GM23338 (cell line): Measurements from ENCODE around the gene ING3. TPM values are rescaled to one million over a fixed set of nuclear protein-coding genes. Genes with fewer than 3 reads are reported as not detected.

Source experiments
- ATAC-seq: fragments of 200-7000 bp; cut with Tn5 transposase; 3 replicates; pipeline ENCODE4 v1.9.1; 2020
- DNase-seq: peaks from one replicate; pipeline ENCODE4 v3.0.0-alpha.2; 2015; ENCODE audit warnings: low spot score
- H2AFZ ChIP-seq: fragments of 200-600 bp; sonication (generic); 2 replicates; pipeline ENCODE4 v1.8.0; 2016; ENCODE audit warnings: antibody characterized with exemption, mild to moderate bottlenecking, moderate library complexity
- H3F3A ChIP-seq: fragments of 200-600 bp; sonication (generic); replicated peaks from 2 replicates; pipeline ENCODE4 v1.8.0; 2017; ENCODE audit warnings: antibody characterized with exemption, mixed run types, low read depth
- H3K27ac ChIP-seq: fragments of 200-600 bp; sonication (generic); 2 replicates; pipeline ENCODE4 v1.6.1; 2016; ENCODE audit warnings: low read depth
- H3K27me3 ChIP-seq: fragments of 200-600 bp; sonication (generic); 2 replicates; pipeline ENCODE4 v1.8.0; 2016; ENCODE audit warnings: mild to moderate bottlenecking, mixed run types, moderate library complexity; ENCODE audit not compliant: insufficient read depth
- H3K36me3 ChIP-seq: fragments of 200-600 bp; sonication (generic); 2 replicates; pipeline ENCODE4 v1.8.0; 2016; ENCODE audit warnings: mild to moderate bottlenecking; ENCODE audit not compliant: insufficient read depth
- H3K4me1 ChIP-seq: fragments of 200-600 bp; sonication (generic); 2 replicates; pipeline ENCODE4 v1.8.0; 2016; ENCODE audit warnings: mild to moderate bottlenecking, moderate library complexity; ENCODE audit not compliant: insufficient read depth
- H3K4me2 ChIP-seq: fragments of 200-600 bp; sonication (generic); 2 replicates; pipeline ENCODE4 v1.7.1; 2017; ENCODE audit warnings: mixed run types
- H3K4me3 ChIP-seq: fragments of 200-600 bp; sonication (generic); 2 replicates; pipeline ENCODE4 v1.6.1; 2016; ENCODE audit warnings: mixed run types
- H3K79me2 ChIP-seq: fragments of 200-600 bp; sonication (generic); replicated peaks from 2 replicates; pipeline ENCODE4 v1.8.0; 2017; ENCODE audit warnings: mild to moderate bottlenecking; ENCODE audit not compliant: insufficient read depth
- H3K9me2 ChIP-seq: fragments of 200-600 bp; sonication (generic); 2 replicates; pipeline ENCODE4 v1.8.0; 2017; ENCODE audit not compliant: insufficient read depth
- H4K20me1 ChIP-seq: fragments of 200-600 bp; sonication (generic); replicated peaks from 2 replicates; pipeline ENCODE4 v1.8.0; 2017; ENCODE audit warnings: mild to moderate bottlenecking; ENCODE audit not compliant: insufficient read depth
- H3K27ac Mint-ChIP-seq: 2 replicates; pipeline ENCODE4 v1.8.0; 2020; ENCODE audit warnings: inconsistent platforms, mild to moderate bottlenecking, moderate library complexity, mixed read lengths
- H3K27me3 Mint-ChIP-seq: 3 replicates; pipeline ENCODE4 v1.8.0; 2022; ENCODE audit warnings: low read depth, mild to moderate bottlenecking, moderate library complexity, mixed read lengths, inconsistent platforms; ENCODE audit not compliant: insufficient read depth, poor library complexity
- H3K36me3 Mint-ChIP-seq: 3 replicates; pipeline ENCODE4 v1.8.0; 2021; ENCODE audit warnings: low read depth, mild to moderate bottlenecking, inconsistent platforms, moderate library complexity, mixed read lengths
- H3K4me1 Mint-ChIP-seq: 3 replicates; pipeline ENCODE4 v1.8.0; 2020; ENCODE audit warnings: mild to moderate bottlenecking, inconsistent platforms, mixed read lengths
- H3K4me3 Mint-ChIP-seq: 3 replicates; pipeline ENCODE4 v1.8.0; 2021; ENCODE audit warnings: moderate library complexity, mild to moderate bottlenecking, inconsistent platforms, mixed read lengths
- H3K9me3 Mint-ChIP-seq: 3 replicates; pipeline ENCODE4 v1.8.0; 2020; ENCODE audit warnings: moderate library complexity, mild to moderate bottlenecking, inconsistent platforms, mixed read lengths
- CREB1 ChIP-seq: fragments of 250-450 bp; sonication (Bioruptor Pico); IDR thresholded peaks from 2 replicates; pipeline ENCODE4 v1.5.0; 2020; ENCODE audit warnings: low read depth, mild to moderate bottlenecking, moderate library complexity
- EZH2 ChIP-seq: fragments of 200-600 bp; sonication (generic); IDR thresholded peaks from one replicate; pipeline ENCODE4 v1.8.0; 2017; ENCODE audit warnings: antibody characterized with exemption, mild to moderate bottlenecking, low read depth; ENCODE audit not compliant: unreplicated experiment
- EZH2phosphoT487 ChIP-seq: fragments of 200-600 bp; sonication (generic); IDR thresholded peaks from one replicate; pipeline ENCODE4 v1.8.1; 2018; ENCODE audit warnings: antibody characterized with exemption; ENCODE audit not compliant: unreplicated experiment
- JUNB ChIP-seq: IDR thresholded peaks from one replicate; pipeline ENCODE4 v1.6.1; 2016; ENCODE audit warnings: antibody characterized with exemption; ENCODE audit not compliant: unreplicated experiment
- NANOG ChIP-seq: IDR thresholded peaks from 2 replicates; pipeline ENCODE4 v1.6.1; 2016; ENCODE audit warnings: antibody characterized with exemption, borderline replicate concordance
- POLR2AphosphoS5 ChIP-seq: IDR thresholded peaks from 2 replicates; pipeline ENCODE4 v1.6.1; 2016; ENCODE audit warnings: antibody characterized with exemption, low read depth
- STAT1 ChIP-seq: IDR thresholded peaks from one replicate; pipeline ENCODE4 v1.6.1; 2016; ENCODE audit warnings: antibody characterized with exemption; ENCODE audit not compliant: unreplicated experiment
- ZNF114 ChIP-seq: fragments of 250-450 bp; sonication (Bioruptor Pico); IDR thresholded peaks from 2 replicates; pipeline ENCODE4 v1.5.0; 2020; ENCODE audit warnings: mild to moderate bottlenecking, moderate library complexity
- ZNF331 ChIP-seq: fragments of 250-450 bp; sonication (Bioruptor Pico); IDR thresholded peaks from 2 replicates; pipeline ENCODE4 v1.5.0; 2020; ENCODE audit warnings: low read depth, mild to moderate bottlenecking, moderate library complexity
- polyA plus RNA-seq: library from polyadenylated mRNA; unstranded; fragments of >200 nt; fragmentation: Nextera tagmentation; extraction: Ambion mirVana; gene quantifications from 2 replicates; pipeline ENCODE4 v1.2.1, GENCODE V29; 2016
- total RNA-seq: library from RNA; depleted of rRNA; stranded (reverse); fragments of >200 nt; shearing (Covaris generic); gene quantifications from 2 replicates; pipeline ENCODE4 v1.2.3, GENCODE V29; 2014
- TF ChIP-seq, protein P1 (sequence below): IDR thresholded peaks from 2 replicates; pipeline ENCODE4 v1.6.1; 2016; ENCODE audit warnings: antibody characterized with exemption
- TF ChIP-seq, protein P2 (sequence below): IDR thresholded peaks from one replicate; pipeline ENCODE4 v1.6.1; 2018; ENCODE audit warnings: antibody characterized with exemption; ENCODE audit not compliant: unreplicated experiment
- TF ChIP-seq, protein P3 (sequence below): fragments of 250-450 bp; sonication (Bioruptor Pico); IDR thresholded peaks from 2 replicates; pipeline ENCODE4 v1.5.0; 2020; ENCODE audit warnings: mild to moderate bottlenecking, moderate library complexity
- TF ChIP-seq, protein P4 (sequence below), 2 experiments: fragments of 200-600 bp in 1 of 2; sonication (generic) in 1 of 2; conservative IDR thresholded peaks; 2 replicates each; pipeline versions ENCODE4 v1.5.1 to v1.6.1; 2016 to 2017; ENCODE audit warnings: antibody characterized with exemption in 2 of 2, low read depth in 2 of 2, mild to moderate bottlenecking in 2 of 2, moderate library complexity in 1 of 2

The ING3 gene
- total and polyA plus RNA-seq, 2 experiments from 2014 or later = 17.8 to 26.2 TPM

DNA sequence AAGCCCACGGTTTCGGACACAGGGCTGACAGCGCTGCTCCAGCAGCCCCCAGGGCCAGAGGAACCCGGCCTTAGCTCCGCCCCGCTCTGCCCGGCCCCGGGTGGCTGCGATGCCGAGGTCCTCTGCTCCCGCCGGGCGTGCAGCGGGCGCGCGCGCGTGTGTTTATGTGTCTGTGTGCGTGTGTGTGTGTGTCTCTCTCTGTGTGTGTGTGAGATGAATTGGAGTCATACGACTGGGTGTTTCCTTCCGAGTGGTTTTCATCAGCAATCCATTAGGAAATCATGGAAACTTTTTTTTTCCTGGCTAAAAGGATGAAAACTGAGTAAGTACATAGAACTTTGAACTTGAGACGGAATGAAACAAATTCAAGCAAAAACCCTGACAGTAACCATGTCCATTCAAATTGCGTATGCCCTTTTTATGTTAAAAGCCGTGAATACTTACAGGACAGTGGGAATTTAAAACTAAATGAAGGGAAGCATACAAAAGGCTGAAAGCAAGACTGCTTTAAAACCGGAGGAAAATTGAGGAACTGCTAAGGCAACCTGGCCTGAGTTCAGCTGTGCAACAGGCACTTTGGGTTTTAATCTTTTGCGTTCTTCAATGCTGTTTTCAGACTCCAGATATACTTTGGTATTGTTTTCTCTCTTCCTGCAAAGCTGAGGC lies 38.1 kb downstream of the ING3 start, which contains the start of gene CPED1:
CPED1 (plus strand) TSS at position 121 of the 666 bp plus-strand sequence. CDS start 911 bp downstream, outside the sequence.
- TF ChIP-seq ZNF114 (CRISPR knock-in tag) (no peak), NANOG (no peak), EZH2phosphoT487 (no peak), JUNB (no peak), ZNF331 (CRISPR knock-in tag) (no peak), POLR2AphosphoS5 (no peak), EZH2 (no peak), STAT1 (no peak), CREB1 (CRISPR knock-in tag) (no peak)
- TF ChIP-seq, protein P1, sequence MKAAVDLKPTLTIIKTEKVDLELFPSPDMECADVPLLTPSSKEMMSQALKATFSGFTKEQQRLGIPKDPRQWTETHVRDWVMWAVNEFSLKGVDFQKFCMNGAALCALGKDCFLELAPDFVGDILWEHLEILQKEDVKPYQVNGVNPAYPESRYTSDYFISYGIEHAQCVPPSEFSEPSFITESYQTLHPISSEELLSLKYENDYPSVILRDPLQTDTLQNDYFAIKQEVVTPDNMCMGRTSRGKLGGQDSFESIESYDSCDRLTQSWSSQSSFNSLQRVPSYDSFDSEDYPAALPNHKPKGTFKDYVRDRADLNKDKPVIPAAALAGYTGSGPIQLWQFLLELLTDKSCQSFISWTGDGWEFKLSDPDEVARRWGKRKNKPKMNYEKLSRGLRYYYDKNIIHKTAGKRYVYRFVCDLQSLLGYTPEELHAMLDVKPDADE = no peak
- TF ChIP-seq, protein P2, sequence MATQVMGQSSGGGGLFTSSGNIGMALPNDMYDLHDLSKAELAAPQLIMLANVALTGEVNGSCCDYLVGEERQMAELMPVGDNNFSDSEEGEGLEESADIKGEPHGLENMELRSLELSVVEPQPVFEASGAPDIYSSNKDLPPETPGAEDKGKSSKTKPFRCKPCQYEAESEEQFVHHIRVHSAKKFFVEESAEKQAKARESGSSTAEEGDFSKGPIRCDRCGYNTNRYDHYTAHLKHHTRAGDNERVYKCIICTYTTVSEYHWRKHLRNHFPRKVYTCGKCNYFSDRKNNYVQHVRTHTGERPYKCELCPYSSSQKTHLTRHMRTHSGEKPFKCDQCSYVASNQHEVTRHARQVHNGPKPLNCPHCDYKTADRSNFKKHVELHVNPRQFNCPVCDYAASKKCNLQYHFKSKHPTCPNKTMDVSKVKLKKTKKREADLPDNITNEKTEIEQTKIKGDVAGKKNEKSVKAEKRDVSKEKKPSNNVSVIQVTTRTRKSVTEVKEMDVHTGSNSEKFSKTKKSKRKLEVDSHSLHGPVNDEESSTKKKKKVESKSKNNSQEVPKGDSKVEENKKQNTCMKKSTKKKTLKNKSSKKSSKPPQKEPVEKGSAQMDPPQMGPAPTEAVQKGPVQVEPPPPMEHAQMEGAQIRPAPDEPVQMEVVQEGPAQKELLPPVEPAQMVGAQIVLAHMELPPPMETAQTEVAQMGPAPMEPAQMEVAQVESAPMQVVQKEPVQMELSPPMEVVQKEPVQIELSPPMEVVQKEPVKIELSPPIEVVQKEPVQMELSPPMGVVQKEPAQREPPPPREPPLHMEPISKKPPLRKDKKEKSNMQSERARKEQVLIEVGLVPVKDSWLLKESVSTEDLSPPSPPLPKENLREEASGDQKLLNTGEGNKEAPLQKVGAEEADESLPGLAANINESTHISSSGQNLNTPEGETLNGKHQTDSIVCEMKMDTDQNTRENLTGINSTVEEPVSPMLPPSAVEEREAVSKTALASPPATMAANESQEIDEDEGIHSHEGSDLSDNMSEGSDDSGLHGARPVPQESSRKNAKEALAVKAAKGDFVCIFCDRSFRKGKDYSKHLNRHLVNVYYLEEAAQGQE = no peak
- TF ChIP-seq, protein P3, sequence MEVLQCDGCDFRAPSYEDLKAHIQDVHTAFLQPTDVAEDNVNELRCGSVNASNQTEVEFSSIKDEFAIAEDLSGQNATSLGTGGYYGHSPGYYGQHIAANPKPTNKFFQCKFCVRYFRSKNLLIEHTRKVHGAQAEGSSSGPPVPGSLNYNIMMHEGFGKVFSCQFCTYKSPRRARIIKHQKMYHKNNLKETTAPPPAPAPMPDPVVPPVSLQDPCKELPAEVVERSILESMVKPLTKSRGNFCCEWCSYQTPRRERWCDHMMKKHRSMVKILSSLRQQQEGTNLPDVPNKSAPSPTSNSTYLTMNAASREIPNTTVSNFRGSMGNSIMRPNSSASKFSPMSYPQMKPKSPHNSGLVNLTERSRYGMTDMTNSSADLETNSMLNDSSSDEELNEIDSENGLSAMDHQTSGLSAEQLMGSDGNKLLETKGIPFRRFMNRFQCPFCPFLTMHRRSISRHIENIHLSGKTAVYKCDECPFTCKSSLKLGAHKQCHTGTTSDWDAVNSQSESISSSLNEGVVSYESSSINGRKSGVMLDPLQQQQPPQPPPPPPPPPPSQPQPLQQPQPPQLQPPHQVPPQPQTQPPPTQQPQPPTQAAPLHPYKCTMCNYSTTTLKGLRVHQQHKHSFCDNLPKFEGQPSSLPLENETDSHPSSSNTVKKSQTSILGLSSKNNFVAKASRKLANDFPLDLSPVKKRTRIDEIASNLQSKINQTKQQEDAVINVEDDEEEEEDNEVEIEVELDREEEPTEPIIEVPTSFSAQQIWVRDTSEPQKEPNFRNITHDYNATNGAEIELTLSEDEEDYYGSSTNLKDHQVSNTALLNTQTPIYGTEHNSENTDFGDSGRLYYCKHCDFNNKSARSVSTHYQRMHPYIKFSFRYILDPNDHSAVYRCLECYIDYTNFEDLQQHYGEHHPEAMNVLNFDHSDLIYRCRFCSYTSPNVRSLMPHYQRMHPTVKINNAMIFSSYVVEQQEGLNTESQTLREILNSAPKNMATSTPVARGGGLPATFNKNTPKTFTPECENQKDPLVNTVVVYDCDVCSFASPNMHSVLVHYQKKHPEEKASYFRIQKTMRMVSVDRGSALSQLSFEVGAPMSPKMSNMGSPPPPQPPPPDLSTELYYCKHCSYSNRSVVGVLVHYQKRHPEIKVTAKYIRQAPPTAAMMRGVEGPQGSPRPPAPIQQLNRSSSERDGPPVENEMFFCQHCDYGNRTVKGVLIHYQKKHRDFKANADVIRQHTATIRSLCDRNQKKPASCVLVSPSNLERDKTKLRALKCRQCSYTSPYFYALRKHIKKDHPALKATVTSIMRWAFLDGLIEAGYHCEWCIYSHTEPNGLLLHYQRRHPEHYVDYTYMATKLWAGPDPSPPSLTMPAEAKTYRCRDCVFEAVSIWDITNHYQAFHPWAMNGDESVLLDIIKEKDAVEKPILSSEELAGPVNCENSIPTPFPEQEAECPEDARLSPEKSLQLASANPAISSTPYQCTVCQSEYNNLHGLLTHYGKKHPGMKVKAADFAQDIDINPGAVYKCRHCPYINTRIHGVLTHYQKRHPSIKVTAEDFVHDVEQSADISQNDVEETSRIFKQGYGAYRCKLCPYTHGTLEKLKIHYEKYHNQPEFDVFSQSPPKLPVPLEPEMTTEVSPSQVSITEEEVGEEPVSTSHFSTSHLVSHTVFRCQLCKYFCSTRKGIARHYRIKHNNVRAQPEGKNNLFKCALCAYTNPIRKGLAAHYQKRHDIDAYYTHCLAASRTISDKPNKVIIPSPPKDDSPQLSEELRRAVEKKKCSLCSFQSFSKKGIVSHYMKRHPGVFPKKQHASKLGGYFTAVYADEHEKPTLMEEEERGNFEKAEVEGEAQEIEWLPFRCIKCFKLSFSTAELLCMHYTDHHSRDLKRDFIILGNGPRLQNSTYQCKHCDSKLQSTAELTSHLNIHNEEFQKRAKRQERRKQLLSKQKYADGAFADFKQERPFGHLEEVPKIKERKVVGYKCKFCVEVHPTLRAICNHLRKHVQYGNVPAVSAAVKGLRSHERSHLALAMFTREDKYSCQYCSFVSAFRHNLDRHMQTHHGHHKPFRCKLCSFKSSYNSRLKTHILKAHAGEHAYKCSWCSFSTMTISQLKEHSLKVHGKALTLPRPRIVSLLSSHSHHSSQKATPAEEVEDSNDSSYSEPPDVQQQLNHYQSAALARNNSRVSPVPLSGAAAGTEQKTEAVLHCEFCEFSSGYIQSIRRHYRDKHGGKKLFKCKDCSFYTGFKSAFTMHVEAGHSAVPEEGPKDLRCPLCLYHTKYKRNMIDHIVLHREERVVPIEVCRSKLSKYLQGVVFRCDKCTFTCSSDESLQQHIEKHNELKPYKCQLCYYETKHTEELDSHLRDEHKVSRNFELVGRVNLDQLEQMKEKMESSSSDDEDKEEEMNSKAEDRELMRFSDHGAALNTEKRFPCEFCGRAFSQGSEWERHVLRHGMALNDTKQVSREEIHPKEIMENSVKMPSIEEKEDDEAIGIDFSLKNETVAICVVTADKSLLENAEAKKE (CRISPR knock-in tag) = no peak
- TF ChIP-seq, protein P4, sequence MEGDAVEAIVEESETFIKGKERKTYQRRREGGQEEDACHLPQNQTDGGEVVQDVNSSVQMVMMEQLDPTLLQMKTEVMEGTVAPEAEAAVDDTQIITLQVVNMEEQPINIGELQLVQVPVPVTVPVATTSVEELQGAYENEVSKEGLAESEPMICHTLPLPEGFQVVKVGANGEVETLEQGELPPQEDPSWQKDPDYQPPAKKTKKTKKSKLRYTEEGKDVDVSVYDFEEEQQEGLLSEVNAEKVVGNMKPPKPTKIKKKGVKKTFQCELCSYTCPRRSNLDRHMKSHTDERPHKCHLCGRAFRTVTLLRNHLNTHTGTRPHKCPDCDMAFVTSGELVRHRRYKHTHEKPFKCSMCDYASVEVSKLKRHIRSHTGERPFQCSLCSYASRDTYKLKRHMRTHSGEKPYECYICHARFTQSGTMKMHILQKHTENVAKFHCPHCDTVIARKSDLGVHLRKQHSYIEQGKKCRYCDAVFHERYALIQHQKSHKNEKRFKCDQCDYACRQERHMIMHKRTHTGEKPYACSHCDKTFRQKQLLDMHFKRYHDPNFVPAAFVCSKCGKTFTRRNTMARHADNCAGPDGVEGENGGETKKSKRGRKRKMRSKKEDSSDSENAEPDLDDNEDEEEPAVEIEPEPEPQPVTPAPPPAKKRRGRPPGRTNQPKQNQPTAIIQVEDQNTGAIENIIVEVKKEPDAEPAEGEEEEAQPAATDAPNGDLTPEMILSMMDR (conservative IDR thresholded peaks at IDR 0.05; ENCODE audit: low read depth in 2 of 2) = no peak
- no peaks in the 10 kb centered on the region for H3K9me3 Mint-ChIP-seq
- H3K4me1 Mint-ChIP-seq = peaks cover 5% of the 10 kb centered on the region; the same call in 2 of the 3 replicates
- peaks cover 14% of the 10 kb centered on the region for H3K27me3 Mint-ChIP-seq
- H3K79me2 ChIP-seq = no peaks in the 10 kb centered on the region
- peaks cover 6% of the 10 kb centered on the region for H3K4me1 ChIP-seq
- H3K4me2 ChIP-seq = peak within 1 kb of the TSS; percentile 86
- H3K27me3 ChIP-seq = peaks cover 18% of the 10 kb centered on the region
- H4K20me1 ChIP-seq = no peaks in the 10 kb centered on the region
- no peak within 1 kb of the TSS for H3K27ac ChIP-seq
- H3K4me3 ChIP-seq = peak within 1 kb of the TSS; percentile 59
- H3K36me3 ChIP-seq = no peaks in the 10 kb centered on the region
- no peaks in the 10 kb centered on the region for H3K36me3 Mint-ChIP-seq
- no peak within 1 kb of the TSS for H3K27ac Mint-ChIP-seq
- peak within 1 kb of the TSS; percentile 77 for H3K4me3 Mint-ChIP-seq
- no peaks in the 10 kb centered on the region for H3F3A ChIP-seq
- H2AFZ ChIP-seq = peak within 1 kb of the TSS; percentile 98
- peak; percentile 71 for DNase-seq
- peak; percentile 98 for ATAC-seq
- H3K9me2 ChIP-seq = no peaks in the 10 kb centered on the region
